ENCODE results near the gene ABTB2. TPM values are rescaled to one million over a fixed set of nuclear protein-coding genes. Genes with fewer than 3 reads are reported as not detected.

The ABTB2 gene
- total RNA-seq, 4 donors from 2014 or later, result 0.79 to 4.1 (median 3.7) TPM

DNA sequence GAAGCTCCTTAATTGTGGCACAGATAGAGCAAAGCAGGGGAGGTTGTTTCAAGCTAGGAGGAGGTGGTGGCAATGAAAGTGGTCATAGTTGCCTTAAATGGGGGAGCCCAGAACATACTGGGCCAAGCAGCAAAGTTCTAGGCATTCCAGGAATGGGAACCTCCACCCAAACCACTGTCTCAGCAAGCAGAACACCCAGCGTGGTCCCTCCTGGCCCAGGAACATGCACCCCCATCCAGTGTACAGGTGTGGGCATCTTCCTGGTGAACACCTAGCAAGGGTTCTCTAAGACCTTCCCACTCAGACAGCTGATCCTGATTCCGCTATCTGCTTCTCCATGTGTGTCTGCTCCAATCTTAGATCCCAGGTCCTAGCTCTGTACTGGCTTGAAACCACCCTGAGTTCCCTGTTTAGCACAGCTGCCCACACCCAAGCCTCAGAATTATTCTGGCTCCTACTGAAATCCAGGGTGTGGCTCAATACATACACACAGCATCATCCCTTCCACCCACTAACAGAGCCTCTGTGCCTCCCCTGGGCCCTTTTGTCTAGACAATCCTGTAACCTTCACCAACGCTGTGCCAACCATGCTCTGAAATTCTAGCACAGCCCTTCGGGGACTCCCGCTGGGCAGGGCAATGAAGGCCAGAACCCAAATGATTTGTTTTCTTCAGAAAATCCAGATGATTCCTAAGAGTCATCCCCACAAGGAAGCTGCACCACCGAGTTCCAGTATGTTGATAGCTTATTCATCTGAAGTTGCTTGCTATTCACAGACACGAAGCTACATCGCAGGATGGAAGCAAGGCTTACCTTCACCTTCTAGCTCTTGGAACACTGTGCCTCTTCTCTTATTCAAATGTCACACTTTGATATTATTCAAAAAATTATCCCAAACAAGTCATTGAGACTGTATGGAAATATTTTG, 76.6 kb downstream of the ABTB2 start:
- H3K27me3 ChIP-seq, result no peaks in the 10 kb centered on the region
- no peaks in the 10 kb centered on the region for H3K9me3 ChIP-seq
- DNase-seq, result no peak
- intact Hi-C loops (cut with DNase I), result no loop called here
- no peak overlapping the region for H3K4me3 ChIP-seq
- no peaks in the 10 kb centered on the region for H3K36me3 ChIP-seq
- WGBS, 2 donors, result 76 to 80% methylated on average over 7 to 8 of the region's 8 CpGs
- peaks cover 0 to 7% (median 0%) of the 10 kb centered on the region in 3 donors for H3K4me1 ChIP-seq
- H3K27ac ChIP-seq, result no peak overlapping the region
- no peak for TF ChIP-seq POLR2A (IDR thresholded peaks at IDR 0.05)
- TF ChIP-seq, protein P1, sequence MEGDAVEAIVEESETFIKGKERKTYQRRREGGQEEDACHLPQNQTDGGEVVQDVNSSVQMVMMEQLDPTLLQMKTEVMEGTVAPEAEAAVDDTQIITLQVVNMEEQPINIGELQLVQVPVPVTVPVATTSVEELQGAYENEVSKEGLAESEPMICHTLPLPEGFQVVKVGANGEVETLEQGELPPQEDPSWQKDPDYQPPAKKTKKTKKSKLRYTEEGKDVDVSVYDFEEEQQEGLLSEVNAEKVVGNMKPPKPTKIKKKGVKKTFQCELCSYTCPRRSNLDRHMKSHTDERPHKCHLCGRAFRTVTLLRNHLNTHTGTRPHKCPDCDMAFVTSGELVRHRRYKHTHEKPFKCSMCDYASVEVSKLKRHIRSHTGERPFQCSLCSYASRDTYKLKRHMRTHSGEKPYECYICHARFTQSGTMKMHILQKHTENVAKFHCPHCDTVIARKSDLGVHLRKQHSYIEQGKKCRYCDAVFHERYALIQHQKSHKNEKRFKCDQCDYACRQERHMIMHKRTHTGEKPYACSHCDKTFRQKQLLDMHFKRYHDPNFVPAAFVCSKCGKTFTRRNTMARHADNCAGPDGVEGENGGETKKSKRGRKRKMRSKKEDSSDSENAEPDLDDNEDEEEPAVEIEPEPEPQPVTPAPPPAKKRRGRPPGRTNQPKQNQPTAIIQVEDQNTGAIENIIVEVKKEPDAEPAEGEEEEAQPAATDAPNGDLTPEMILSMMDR (IDR thresholded peaks at IDR 0.05), result no peak

DNA sequence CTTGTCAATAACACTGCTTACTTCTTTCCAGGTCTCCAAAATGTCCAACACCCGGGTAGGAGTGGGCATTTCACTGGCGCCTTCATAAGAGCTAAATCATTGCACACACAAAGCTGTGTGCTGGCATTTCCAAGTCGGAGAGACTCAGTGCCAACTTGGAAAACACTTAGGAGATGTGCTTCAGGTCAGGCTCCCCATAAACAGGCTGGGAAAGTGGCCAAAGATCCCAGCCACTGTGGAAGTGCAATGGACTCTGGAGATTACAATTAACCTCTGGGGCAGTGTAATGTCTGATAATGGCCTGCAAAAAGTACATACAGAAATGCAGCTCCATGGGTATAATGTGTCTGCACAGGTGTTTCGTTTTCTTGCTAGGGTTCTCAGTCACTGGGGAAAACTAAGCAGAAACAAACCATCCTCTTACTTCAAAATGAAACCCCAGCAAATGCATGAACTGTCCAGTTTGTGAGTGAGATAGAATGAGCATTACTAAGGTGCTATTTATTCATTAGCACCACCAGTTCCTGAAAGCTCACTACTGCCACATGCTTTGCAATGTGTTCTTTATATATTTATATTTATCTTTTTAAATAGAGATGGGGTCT, 79.0 kb downstream of the ABTB2 start:
- Histone ChIP-seq H3K4me3 (no peak overlapping the region), H3K4me1 (peaks cover 10 to 26% (median 12%) of the 10 kb centered on the region in 3 donors), H3K27ac (no peak overlapping the region), H3K9me3 (no peaks in the 10 kb centered on the region), H3K36me3 (no peaks in the 10 kb centered on the region), H3K27me3 (no peaks in the 10 kb centered on the region)
- intact Hi-C loops (cut with DNase I), result loop anchor here (10.0 kb wide), 1 partner anchor 84 kb away; no protein-coding TSS in a partner anchor
- no peak for TF ChIP-seq POLR2A (IDR thresholded peaks at IDR 0.05)
- TF ChIP-seq, protein P1 (IDR thresholded peaks at IDR 0.05), result no peak
- 62 to 100% methylated on average over 1 to 2 of the region's 4 CpGs for WGBS, 2 donors
- no peak for DNase-seq

DNA sequence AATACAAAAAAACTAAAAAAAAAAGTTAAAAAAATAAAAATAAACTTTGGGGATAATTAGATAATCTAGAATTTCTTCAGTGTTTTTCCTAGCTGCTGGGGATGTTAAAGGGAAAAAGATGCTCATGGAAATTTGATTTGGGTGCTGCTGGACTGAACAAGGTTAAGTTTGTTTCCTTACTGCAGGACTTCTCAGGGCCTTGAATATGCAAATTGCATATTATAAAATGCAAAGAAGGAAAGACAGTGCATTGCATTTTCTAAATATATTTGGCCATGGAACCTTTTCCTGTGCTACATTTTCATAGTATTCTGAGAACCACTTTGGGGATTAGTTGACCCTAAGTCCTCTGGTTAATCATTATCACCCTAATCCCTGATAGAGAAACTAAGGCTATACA, 79.6 kb downstream of the ABTB2 start:
- no peak overlapping the region for H3K27ac ChIP-seq
- no peak overlapping the region for H3K4me3 ChIP-seq
- intact Hi-C loops (cut with DNase I), result loop anchor here (10.0 kb wide), 1 partner anchor 83 kb away; no protein-coding TSS in a partner anchor
- no peaks in the 10 kb centered on the region for H3K27me3 ChIP-seq
- peaks cover 10 to 26% (median 12%) of the 10 kb centered on the region in 3 donors for H3K4me1 ChIP-seq
- no peaks in the 10 kb centered on the region for H3K9me3 ChIP-seq
- DNase-seq, result no peak
- H3K36me3 ChIP-seq, result no peaks in the 10 kb centered on the region
- TF ChIP-seq, protein P1 (IDR thresholded peaks at IDR 0.05), result no peak

DNA sequence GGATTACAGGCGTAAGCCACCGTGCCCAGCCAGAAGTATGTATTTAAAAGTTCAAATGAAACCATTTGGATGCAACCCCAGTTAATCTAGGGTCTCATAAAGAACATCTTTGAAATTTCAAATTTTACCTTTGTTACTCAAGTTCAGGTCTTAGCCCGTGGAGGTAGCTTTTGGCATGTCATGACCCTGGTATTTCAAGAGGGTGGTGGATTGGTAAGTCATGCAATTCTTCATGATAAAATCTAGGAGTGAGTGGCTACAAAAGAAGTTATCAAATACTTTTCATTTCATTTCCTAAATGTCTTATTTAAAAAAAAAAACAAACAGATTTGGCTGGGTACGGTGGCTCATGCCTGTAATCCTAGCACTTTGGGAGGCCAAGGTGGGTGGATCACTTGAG, 80.6 kb downstream of the ABTB2 start:
- Histone ChIP-seq H3K9me3 (no peaks in the 10 kb centered on the region), H3K36me3 (no peaks in the 10 kb centered on the region), H3K4me1 (peaks cover 10 to 26% (median 12%) of the 10 kb centered on the region in 3 donors), H3K27me3 (no peaks in the 10 kb centered on the region), H3K27ac (no peak overlapping the region), H3K4me3 (no peak overlapping the region)
- TF ChIP-seq POLR2A (IDR thresholded peaks at IDR 0.05), result no peak
- TF ChIP-seq, protein P1 (IDR thresholded peaks at IDR 0.05), result no peak
- 70 to 79% methylated on average over 4 of the region's 4 CpGs for WGBS, 2 donors
- intact Hi-C loops (cut with DNase I), result loop anchor here (10.0 kb wide), 1 partner anchor 82 kb away; no protein-coding TSS in a partner anchor
- DNase-seq, result no peak

DNA sequence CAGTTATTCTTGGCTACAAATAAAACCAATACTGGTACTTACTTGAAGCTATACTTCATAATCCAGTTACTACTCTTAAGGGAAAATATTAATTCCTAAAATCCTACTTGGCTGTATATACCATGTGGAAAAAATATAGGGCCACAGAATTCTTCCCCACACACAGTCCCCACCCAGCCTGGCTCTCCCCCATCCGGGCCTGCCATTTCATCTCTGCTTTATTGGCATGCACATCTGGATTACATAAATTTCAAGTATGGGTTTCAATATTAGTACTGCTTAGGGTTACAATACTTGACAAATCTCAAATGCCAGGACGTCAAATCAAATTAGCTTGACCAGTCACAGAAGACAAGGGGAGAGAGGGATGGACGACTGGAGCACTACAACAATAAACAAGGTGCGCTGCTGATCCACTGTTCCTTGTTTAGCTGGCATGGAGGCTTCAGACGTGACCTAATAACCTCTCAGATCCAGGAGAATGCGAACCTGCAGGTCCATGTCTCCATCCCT, 81.4 kb downstream of the ABTB2 start:
- H3K36me3 ChIP-seq, result no peaks in the 10 kb centered on the region
- no peak for DNase-seq
- H3K4me1 ChIP-seq, result peaks cover 10 to 26% (median 12%) of the 10 kb centered on the region in 3 donors
- WGBS, 2 donors, result 84 to 90% methylated on average over 6 of the region's 6 CpGs
- intact Hi-C loops (cut with DNase I), result loop anchor here (10.0 kb wide), 1 partner anchor 82 kb away; no protein-coding TSS in a partner anchor
- H3K27me3 ChIP-seq, result no peaks in the 10 kb centered on the region
- no peak overlapping the region for H3K27ac ChIP-seq
- TF ChIP-seq, protein P1 (IDR thresholded peaks at IDR 0.05), result no peak
- no peak for TF ChIP-seq POLR2A (IDR thresholded peaks at IDR 0.05)
- no peak overlapping the region for H3K4me3 ChIP-seq
- no peaks in the 10 kb centered on the region for H3K9me3 ChIP-seq

Measured in esophagus squamous epithelium (tissue), 5 donors.